Sigmoid colon (tissue), 7 donors: ENCODE data around the gene CRYBB1. TPM values are rescaled to one million over a fixed set of nuclear protein-coding genes. Genes with fewer than 3 reads are reported as not detected.

Experiments used
- DNase-seq: peaks from one replicate; pipeline ENCODE4 v3.0.0-alpha.2; 2019
- H3K27ac ChIP-seq, 4 donors: fragments of 200-600 bp; sonication (generic); one replicate each; pipeline ENCODE4 v1.5.1; 2016 to 2019; ENCODE audit warnings: mild to moderate bottlenecking in 1 of 4
- H3K27me3 ChIP-seq, 3 donors: fragments of 200-600 bp; sonication (generic); one replicate each; pipeline ENCODE4 v1.5.1; 2019; ENCODE audit warnings: mild to moderate bottlenecking in 1 of 3
- H3K36me3 ChIP-seq, 4 donors: fragments of 200-600 bp; sonication (generic); one replicate each; pipeline ENCODE4 v1.5.1; 2016 to 2019
- H3K4me1 ChIP-seq, 4 donors: fragments of 200-600 bp; sonication (generic); one replicate each; pipeline ENCODE4 v1.5.1; 2017 to 2019
- H3K4me3 ChIP-seq, 4 donors: fragments of 200-600 bp; sonication (generic); one replicate each; pipeline ENCODE4 v1.5.1; 2017 to 2019; ENCODE audit warnings: mild to moderate bottlenecking in 2 of 4, moderate library complexity in 1 of 4
- H3K9me3 ChIP-seq, 4 donors: fragments of 200-600 bp in 3 of 4; sonication (generic) in 3 of 4; one replicate each; pipeline versions ENCODE4 v1.5.1 to v1.6.1; 2013 to 2019
- CTCF ChIP-seq, 4 experiments: fragments of 450-650 bp in 3 of 4; fragments of 200-600 bp in 1 of 4; IDR thresholded peaks; one replicate each; pipeline ENCODE4 v1.5.1; 2016 to 2019; ENCODE audit warnings: antibody characterized with exemption in 4 of 4, mild to moderate bottlenecking in 3 of 4, moderate library complexity in 2 of 4
- EP300 ChIP-seq, 4 donors: sonication (generic); formaldehyde crosslinking; IDR thresholded peaks; one replicate each; pipeline ENCODE4 v1.6.1; 2017; ENCODE audit warnings: antibody characterized with exemption in 4 of 4
- POLR2A ChIP-seq, 2 donors: fragments of 450-650 bp; IDR thresholded peaks; one replicate each; pipeline ENCODE4 v1.6.1; 2016; ENCODE audit warnings: antibody characterized with exemption in 2 of 2, mild to moderate bottlenecking in 2 of 2, moderate library complexity in 2 of 2
- POLR2AphosphoS5 ChIP-seq, 4 donors: sonication (generic); formaldehyde crosslinking; IDR thresholded peaks; one replicate each; pipeline ENCODE4 v1.6.1; 2017; ENCODE audit warnings: antibody characterized with exemption in 4 of 4
- whole genome bisulfite sequencing, 2 donors: extraction: QIAGEN DNeasy Blood & Tissue Kit; methylation state at CpG; one replicate each; pipeline ENCODE4 v1.1.7; 2013; 5-methylcytosine and 5-hydroxymethylcytosine counted together
- intact Hi-C: fragments of 100-400 bp; cut with DNase I; formaldehyde crosslinking; loops from one replicate; pipeline ENCODE4 v1.15.1; 2023
- polyA plus RNA-seq, 3 donors: library from polyadenylated mRNA; stranded (reverse); fragments of 200-250 nt; gene quantifications; one replicate each; pipeline ENCODE4 v1.2.3, GENCODE V29; 2013
- total RNA-seq, 4 donors: library from RNA; depleted of rRNA; stranded (reverse); fragments of >200 nt; gene quantifications; one replicate each; pipeline ENCODE4 v1.1.0, GENCODE V29; 2016
- donor health status: healthy with polysubstance abuse.
- donor health status: Bipolar disorder and iron deficiency.
- donor health status: healthy.

Gene CRYBB1
- total and polyA plus RNA-seq, 7 donors: 0.47 to 3.0 (median 1.3) TPM; not detected in 3

GRCh38 chr22:26631282-26631681 is 13.5 kb upstream of the CRYBB1 start:
- TF ChIP-seq CTCF (IDR thresholded peaks at IDR 0.05) (no peak), POLR2AphosphoS5 (IDR thresholded peaks at IDR 0.05) (no peak), EP300 (IDR thresholded peaks at IDR 0.05) (no peak), POLR2A (IDR thresholded peaks at IDR 0.05) (no peak)
- Histone ChIP-seq H3K36me3 (no peaks in the 10 kb centered on the region), H3K27me3 (peaks cover 0 to 5% (median 0%) of the 10 kb centered on the region in 3 donors), H3K27ac (no peak overlapping the region), H3K4me1 (no peaks in the 10 kb centered on the region), H3K4me3 (no peak overlapping the region), H3K9me3 (no peaks in the 10 kb centered on the region)
- 94 to 97% methylated on average over 4 of the region's 4 CpGs for WGBS, 2 donors
- intact Hi-C loops: no loop called here
- no peak for DNase-seq

- Histone ChIP-seq H3K4me1 (no peaks in the 10 kb centered on the region), H3K36me3 (no peaks in the 10 kb centered on the region), H3K4me3 (no peak overlapping the region), H3K27ac (no peak overlapping the region), H3K27me3 (peaks cover 0 to 5% (median 0%) of the 10 kb centered on the region in 3 donors), H3K9me3 (no peaks in the 10 kb centered on the region)
- intact Hi-C loops: no loop called here
- DNase-seq: no peak
- 94 to 96% methylated on average over 18 of the region's 18 CpGs for WGBS, 2 donors
- TF ChIP-seq CTCF (IDR thresholded peaks at IDR 0.05): no peak
- no peak for TF ChIP-seq POLR2AphosphoS5 (IDR thresholded peaks at IDR 0.05)
- no peak for TF ChIP-seq POLR2A (IDR thresholded peaks at IDR 0.05)
- TF ChIP-seq EP300 (IDR thresholded peaks at IDR 0.05): no peak
These were observed 12.3 kb upstream of the CRYBB1 start for GRCh38 chr22:26629988-26630761.

GRCh38 chr22:26624803-26625202 is 7.0 kb upstream of the CRYBB1 start:
- no peak for TF ChIP-seq POLR2AphosphoS5 (IDR thresholded peaks at IDR 0.05)
- no peak for DNase-seq
- Histone ChIP-seq H3K4me1 (no peaks in the 10 kb centered on the region), H3K4me3 (no peak overlapping the region), H3K27me3 (peaks cover 0 to 4% (median 0%) of the 10 kb centered on the region in 3 donors), H3K9me3 (no peaks in the 10 kb centered on the region), H3K36me3 (no peaks in the 10 kb centered on the region), H3K27ac (no peak overlapping the region)
- WGBS, 2 donors: 86 to 94% methylated on average over 12 of the region's 12 CpGs
- intact Hi-C loops: no loop called here

- intact Hi-C loops: no loop called here
- no peaks in the 10 kb centered on the region for H3K9me3 ChIP-seq
- 97% methylated on average over 1 of the region's 1 CpG for WGBS, 2 donors
- H3K27me3 ChIP-seq: peaks cover 0 to 11% (median 0%) of the 10 kb centered on the region in 3 donors
- no peak for DNase-seq
- H3K4me3 ChIP-seq: no peak overlapping the region
- H3K27ac ChIP-seq: no peak overlapping the region
- TF ChIP-seq CTCF (IDR thresholded peaks at IDR 0.05) (no peak), POLR2A (IDR thresholded peaks at IDR 0.05) (no peak), POLR2AphosphoS5 (IDR thresholded peaks at IDR 0.05) (no peak), EP300 (IDR thresholded peaks at IDR 0.05) (no peak)
- no peaks in the 10 kb centered on the region for H3K4me1 ChIP-seq
- no peaks in the 10 kb centered on the region for H3K36me3 ChIP-seq
These were observed 6.2 kb upstream of the CRYBB1 start for GRCh38 chr22:26623984-26624383.

GRCh38 chr22:26621663-26622062 is 3.8 kb upstream of the CRYBB1 start, which contains the start of gene CRYBA4:
Gene CRYBA4, plus strand, starts transcription at chr22:26621963. Its CDS starts 634 bp downstream, at chr22:26622597.
- Histone ChIP-seq H3K36me3 (no peaks in the 10 kb centered on the region), H3K4me1 (no peaks in the 10 kb centered on the region), H3K9me3 (no peaks in the 10 kb centered on the region), H3K27ac (no peak within 1 kb of the TSS), H3K4me3 (no peak within 1 kb of the TSS), H3K27me3 (peaks cover 0 to 11% (median 0%) of the 10 kb centered on the region in 3 donors)
- TF ChIP-seq CTCF (IDR thresholded peaks at IDR 0.05) (no peak), EP300 (IDR thresholded peaks at IDR 0.05) (no peak), POLR2AphosphoS5 (IDR thresholded peaks at IDR 0.05) (no peak), POLR2A (IDR thresholded peaks at IDR 0.05) (no peak)
- intact Hi-C loops: no loop called here
- WGBS, 2 donors: 83 to 85% methylated on average over 7 of the region's 7 CpGs
- no peak for DNase-seq
